DMS53 treated with DMSO at 0.1 percent for 48 hours (cell line): Measurements from ENCODE around the gene COQ8A.

ENCODE experiments used
- DNase-seq: peaks from one replicate; lab custom pipeline; 2025; ENCODE audit not compliant: unreplicated experiment; lab: John Stamatoyannopoulos, UW

COQ8A gene

DNA sequence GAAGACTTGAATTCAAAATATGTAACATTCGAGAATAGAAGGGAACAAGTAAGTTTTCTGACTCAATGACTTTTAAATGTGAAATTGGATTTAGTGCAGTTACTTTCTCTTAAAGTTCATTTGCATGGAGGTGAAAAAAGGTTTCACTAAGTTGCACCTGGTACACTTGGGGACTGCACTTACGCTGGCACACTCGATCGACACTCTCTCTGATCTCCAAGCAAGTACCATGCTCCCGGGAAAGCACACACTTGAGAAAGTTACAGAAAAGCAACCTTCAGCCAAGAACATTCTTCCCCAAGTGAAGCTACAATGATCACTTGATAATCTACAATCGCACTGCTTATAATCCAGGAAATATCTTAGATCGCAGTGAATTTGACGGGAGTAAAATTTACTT, 63.1 kb downstream of the COQ8A start:
- no peak for DNase-seq

DNA sequence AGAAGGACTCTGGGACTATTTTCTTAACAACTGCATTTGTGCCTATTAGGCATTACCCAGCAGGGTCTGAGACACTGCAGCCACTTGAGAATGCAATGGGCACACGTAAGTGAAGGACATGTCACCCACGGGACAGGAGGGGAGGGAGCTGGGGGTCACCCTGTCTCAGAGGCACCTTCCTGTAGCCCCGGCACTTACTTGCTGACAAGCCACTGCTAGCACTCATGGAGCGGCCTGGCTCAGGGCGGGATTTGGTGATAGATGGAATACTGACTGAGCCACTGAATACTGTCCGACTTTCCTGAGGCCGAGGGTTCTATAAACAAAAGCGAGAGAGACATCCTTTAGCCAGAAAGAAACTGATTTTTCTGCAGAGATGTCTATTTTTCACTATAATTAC, 64.7 kb downstream of the COQ8A start:
- no peak for DNase-seq

DNA sequence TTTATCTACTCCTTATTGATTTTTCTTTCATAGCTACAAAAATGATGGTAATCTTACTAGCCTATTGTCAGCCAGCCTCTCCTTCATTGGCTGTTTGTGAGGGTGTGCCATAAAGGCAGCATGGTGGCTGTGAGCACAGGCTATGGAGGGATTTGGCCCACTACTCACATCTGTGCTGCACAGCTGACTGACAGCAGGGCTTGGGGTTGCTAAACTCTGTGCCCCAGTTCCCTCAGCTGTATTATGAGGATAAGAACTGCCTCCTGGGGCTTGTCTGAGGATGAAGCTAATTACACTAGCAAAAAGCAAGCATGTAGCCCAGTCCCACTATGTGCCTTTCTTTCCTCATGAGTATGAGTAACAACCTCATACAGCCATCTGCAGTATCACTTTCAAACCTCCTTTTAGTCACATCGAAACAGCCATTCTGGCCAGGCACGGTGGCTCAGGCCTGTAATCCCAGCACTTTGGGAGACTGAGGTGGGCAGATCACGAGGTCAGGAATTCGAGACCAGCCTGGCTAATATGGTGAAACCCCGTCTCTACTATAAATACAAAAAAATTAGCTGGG, 66.2 kb downstream of the COQ8A start:
- no peak for DNase-seq

- no peak for DNase-seq
These were observed 69.8 kb downstream of the COQ8A start for GRCh38 chr1:227009937-227010336.

GRCh38 chr1:227010645-227011044, 70.6 kb downstream of the COQ8A start:
- DNase-seq: no peak

DNA sequence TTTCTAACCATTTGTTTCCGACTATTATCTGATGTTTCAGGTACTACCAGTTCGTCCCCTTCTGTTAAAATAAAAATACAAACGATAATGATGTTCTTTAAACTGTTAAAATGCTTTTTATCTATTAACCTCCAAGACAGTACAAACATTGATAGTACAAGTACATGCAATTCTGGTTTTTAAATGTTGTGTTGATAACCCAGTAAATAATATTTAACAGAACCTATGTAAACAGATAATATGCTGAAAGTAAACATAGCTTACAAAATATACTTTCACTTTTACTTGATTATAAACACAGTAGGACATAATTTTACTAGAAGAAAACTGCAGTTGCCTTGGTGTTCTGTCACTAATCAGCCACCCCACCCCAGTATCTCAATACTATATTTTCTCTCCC, 76.9 kb downstream of the COQ8A start:
- DNase-seq: no peak

DNA sequence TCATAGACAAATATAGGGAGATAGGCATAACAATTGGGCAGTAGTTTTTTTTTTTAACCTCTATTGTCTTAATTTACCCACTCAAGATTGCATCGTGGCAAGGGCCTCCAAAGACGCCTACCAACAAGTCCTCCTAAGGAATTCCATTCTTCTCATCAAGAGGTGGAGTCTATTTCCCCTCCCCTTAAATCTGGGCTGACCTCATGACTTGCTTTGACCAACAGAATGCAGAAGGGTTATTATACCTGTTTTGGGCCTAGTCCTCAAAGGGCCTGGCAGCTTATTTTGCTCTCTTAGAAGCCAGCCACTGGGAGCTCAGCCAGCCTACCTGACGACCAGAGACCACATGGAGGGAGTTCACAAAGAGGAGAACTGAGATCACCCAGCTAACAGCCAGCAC, 92.3 kb downstream of the COQ8A start:
- no peak for DNase-seq

- no peak for DNase-seq
These were observed 93.8 kb downstream of the COQ8A start for GRCh38 chr1:227033880-227034279.

GRCh38 chr1:227035316-227035715, 95.2 kb downstream of the COQ8A start:
- peak; percentile 44 for DNase-seq

GRCh38 chr1:227037121-227037520, 97.0 kb downstream of the COQ8A start:
- no peak for DNase-seq
